ENCODE measurements around the gene PDS5B.

DNA sequence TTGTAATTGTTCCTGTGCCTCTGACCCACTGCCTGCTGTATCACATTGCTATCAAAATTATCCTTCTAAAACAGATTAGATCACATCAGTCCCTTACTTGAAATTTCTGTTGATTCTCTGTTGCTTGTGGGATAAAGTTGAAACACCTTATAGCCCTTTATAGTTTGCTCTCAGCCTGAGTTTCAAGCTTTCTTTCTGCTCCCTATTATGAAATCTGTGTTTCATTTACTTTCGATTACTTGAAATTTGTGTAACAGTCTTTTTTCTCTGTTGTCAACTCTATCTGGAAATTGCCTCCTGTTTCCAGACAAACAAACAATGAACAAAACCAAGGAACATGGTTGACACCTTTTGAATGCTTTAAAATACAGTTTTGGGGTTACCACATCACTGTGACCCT lies 167.9 kb downstream of the PDS5B start:
- TF ChIP-seq, protein P1, sequence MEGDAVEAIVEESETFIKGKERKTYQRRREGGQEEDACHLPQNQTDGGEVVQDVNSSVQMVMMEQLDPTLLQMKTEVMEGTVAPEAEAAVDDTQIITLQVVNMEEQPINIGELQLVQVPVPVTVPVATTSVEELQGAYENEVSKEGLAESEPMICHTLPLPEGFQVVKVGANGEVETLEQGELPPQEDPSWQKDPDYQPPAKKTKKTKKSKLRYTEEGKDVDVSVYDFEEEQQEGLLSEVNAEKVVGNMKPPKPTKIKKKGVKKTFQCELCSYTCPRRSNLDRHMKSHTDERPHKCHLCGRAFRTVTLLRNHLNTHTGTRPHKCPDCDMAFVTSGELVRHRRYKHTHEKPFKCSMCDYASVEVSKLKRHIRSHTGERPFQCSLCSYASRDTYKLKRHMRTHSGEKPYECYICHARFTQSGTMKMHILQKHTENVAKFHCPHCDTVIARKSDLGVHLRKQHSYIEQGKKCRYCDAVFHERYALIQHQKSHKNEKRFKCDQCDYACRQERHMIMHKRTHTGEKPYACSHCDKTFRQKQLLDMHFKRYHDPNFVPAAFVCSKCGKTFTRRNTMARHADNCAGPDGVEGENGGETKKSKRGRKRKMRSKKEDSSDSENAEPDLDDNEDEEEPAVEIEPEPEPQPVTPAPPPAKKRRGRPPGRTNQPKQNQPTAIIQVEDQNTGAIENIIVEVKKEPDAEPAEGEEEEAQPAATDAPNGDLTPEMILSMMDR (IDR thresholded peaks at IDR 0.05) = no peak
- no peak for TF ChIP-seq POLR2AphosphoS5 (IDR thresholded peaks at IDR 0.05)

All from gastroesophageal sphincter (tissue), 3 donors.